NOMO-1 treated with dmso at 0.1 percent for 144 hours (cell line): ENCODE data around the gene LRRC28.

Experiments
- DNase-seq: peaks from one replicate; lab custom pipeline; 2025; ENCODE audit not compliant: unreplicated experiment; lab: John Stamatoyannopoulos, UW

The LRRC28 gene

GRCh38 chr15:99341786-99342185 lies 90.5 kb downstream of the LRRC28 start:
- no peak for DNase-seq

- no peak for DNase-seq
These were observed 91.9 kb downstream of the LRRC28 start for GRCh38 chr15:99343208-99343607.

- DNase-seq: no peak
These were observed 92.7 kb downstream of the LRRC28 start for GRCh38 chr15:99343881-99344551.

GRCh38 chr15:99344639-99345038 lies 93.4 kb downstream of the LRRC28 start:
- no peak for DNase-seq

- no peak for DNase-seq
These were observed 94.0 kb downstream of the LRRC28 start for GRCh38 chr15:99345242-99345641.

GRCh38 chr15:99345832-99346462 lies 94.7 kb downstream of the LRRC28 start:
- DNase-seq: no peak

- DNase-seq: no peak
These were observed 96.3 kb downstream of the LRRC28 start for GRCh38 chr15:99347574-99347973.

- DNase-seq: no peak
These were observed 97.1 kb downstream of the LRRC28 start for GRCh38 chr15:99348412-99348811.

GRCh38 chr15:99350408-99350807 lies 99.1 kb downstream of the LRRC28 start:
- DNase-seq: no peak

GRCh38 chr15:99359769-99360168 lies 108.5 kb downstream of the LRRC28 start:
- no peak for DNase-seq

- DNase-seq: no peak
These were observed 110.4 kb downstream of the LRRC28 start for GRCh38 chr15:99361545-99362185.

GRCh38 chr15:99365242-99365641 lies 114.0 kb downstream of the LRRC28 start:
- no peak for DNase-seq

GRCh38 chr15:99366013-99366412 lies 114.7 kb downstream of the LRRC28 start:
- no peak for DNase-seq

GRCh38 chr15:99368743-99369142 lies 117.5 kb downstream of the LRRC28 start:
- no peak for DNase-seq

- no peak for DNase-seq
These were observed 117.9 kb downstream of the LRRC28 start for GRCh38 chr15:99369196-99369595.

GRCh38 chr15:99371180-99372103 lies 120.2 kb downstream of the LRRC28 start:
- DNase-seq: no peak

GRCh38 chr15:99385005-99385669 lies 133.9 kb downstream of the LRRC28 start:
- no peak for DNase-seq

- no peak for DNase-seq
These were observed 134.6 kb downstream of the LRRC28 start for GRCh38 chr15:99385865-99386264.

GRCh38 chr15:99386391-99386790 lies 135.1 kb downstream of the LRRC28 start:
- DNase-seq: no peak

- DNase-seq: no peak
These were observed 136.3 kb downstream of the LRRC28 start for GRCh38 chr15:99387421-99388168.
